Gastrocnemius medialis (tissue), 4 donors: Measurements from ENCODE around the gene TMEM54.

Source experiments
- CTCF ChIP-seq, 5 experiments: fragments of 450-650 bp in 3 of 5; fragments of 200-600 bp in 2 of 5; sonication (generic) in 2 of 5; IDR thresholded peaks in 4 of 5; conservative IDR thresholded peaks in 1 of 5; 1 replicate in 4 of 5; 2 replicates in 1 of 5; pipeline ENCODE4 v1.5.1; 2016 to 2019; ENCODE audit warnings: antibody characterized with exemption in 5 of 5, mild to moderate bottlenecking in 3 of 5, moderate library complexity in 3 of 5
- POLR2A ChIP-seq, 2 donors: fragments of 450-650 bp; IDR thresholded peaks; one replicate each; pipeline ENCODE4 v1.6.1; 2017; ENCODE audit warnings: antibody characterized with exemption in 2 of 2, mild to moderate bottlenecking in 2 of 2, moderate library complexity in 2 of 2

- no peak for TF ChIP-seq CTCF (IDR thresholded peaks at IDR 0.05 in 4 of 5, conservative IDR thresholded peaks at IDR 0.05 in 1 of 5)
- no peak for TF ChIP-seq POLR2A (IDR thresholded peaks at IDR 0.05)
These were observed 32.3 kb downstream of the TMEM54 start for GRCh38 chr1:32868806-32869455.
